ENCODE results near the gene OTUD4. TPM values are rescaled to one million over a fixed set of nuclear protein-coding genes. Genes with fewer than 3 reads are reported as not detected.

OTUD4 gene
- total RNA-seq, 1 donor from 2014 or later = 47.4 TPM

GRCh38 chr4:145179281-145179860 lies 1.0 kb downstream of the OTUD4 start:
- Histone ChIP-seq H3K9ac (ENCODE audit: low read length) (peak overlapping the region; percentile 96), H3K9me3 (ENCODE audit: insufficient read depth, low read depth, low read length) (no peaks in the 10 kb centered on the region), H3K4me2 (ENCODE audit: low read length) (peak overlapping the region; percentile 96), H4K20me1 (ENCODE audit: insufficient read depth, low read length) (peaks cover 35% of the 10 kb centered on the region), H3K27me3 (ENCODE audit: insufficient read depth, low read length) (no peaks in the 10 kb centered on the region), H3K27ac (ENCODE audit: low read depth, low read length) (peak overlapping the region; percentile 94), H3K4me3 (ENCODE audit: insufficient read depth, low read depth, low read length) (peak overlapping the region; percentile 99), H3K4me1 (ENCODE audit: insufficient read depth, low read length) (peaks cover 16% of the 10 kb centered on the region), H3K36me3 (ENCODE audit: insufficient read depth, low read length) (no peaks in the 10 kb centered on the region), H3K79me2 (ENCODE audit: insufficient read depth, low read length) (peaks cover 55% of the 10 kb centered on the region), H2AFZ (ENCODE audit: low read depth, low read length) (peak overlapping the region; percentile 91)
- H3K4me1 Mint-ChIP-seq (ENCODE audit: low read depth, unreplicated experiment) = peaks cover 20% of the 10 kb centered on the region
- FAIRE-seq = no peak
- TF ChIP-seq, protein P1, sequence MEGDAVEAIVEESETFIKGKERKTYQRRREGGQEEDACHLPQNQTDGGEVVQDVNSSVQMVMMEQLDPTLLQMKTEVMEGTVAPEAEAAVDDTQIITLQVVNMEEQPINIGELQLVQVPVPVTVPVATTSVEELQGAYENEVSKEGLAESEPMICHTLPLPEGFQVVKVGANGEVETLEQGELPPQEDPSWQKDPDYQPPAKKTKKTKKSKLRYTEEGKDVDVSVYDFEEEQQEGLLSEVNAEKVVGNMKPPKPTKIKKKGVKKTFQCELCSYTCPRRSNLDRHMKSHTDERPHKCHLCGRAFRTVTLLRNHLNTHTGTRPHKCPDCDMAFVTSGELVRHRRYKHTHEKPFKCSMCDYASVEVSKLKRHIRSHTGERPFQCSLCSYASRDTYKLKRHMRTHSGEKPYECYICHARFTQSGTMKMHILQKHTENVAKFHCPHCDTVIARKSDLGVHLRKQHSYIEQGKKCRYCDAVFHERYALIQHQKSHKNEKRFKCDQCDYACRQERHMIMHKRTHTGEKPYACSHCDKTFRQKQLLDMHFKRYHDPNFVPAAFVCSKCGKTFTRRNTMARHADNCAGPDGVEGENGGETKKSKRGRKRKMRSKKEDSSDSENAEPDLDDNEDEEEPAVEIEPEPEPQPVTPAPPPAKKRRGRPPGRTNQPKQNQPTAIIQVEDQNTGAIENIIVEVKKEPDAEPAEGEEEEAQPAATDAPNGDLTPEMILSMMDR (IDR thresholded peaks at IDR 0.05; ENCODE audit: insufficient read depth, low read depth, low read length) = no peak
- no peak for TF ChIP-seq EZH2 (IDR thresholded peaks at IDR 0.05; ENCODE audit: insufficient read depth, low read length)
- no peaks in the 10 kb centered on the region for H3K9me3 Mint-ChIP-seq (ENCODE audit: unreplicated experiment)
- DNase-seq (ENCODE audit: low read depth) = peak; percentile 42
- H3K36me3 Mint-ChIP-seq (ENCODE audit: low read depth, unreplicated experiment) = no peaks in the 10 kb centered on the region
- peak overlapping the region; percentile 81 for H3K27ac Mint-ChIP-seq (ENCODE audit: unreplicated experiment)
- peak overlapping the region; percentile 97 for H3K4me3 Mint-ChIP-seq (ENCODE audit: unreplicated experiment)
- no peaks in the 10 kb centered on the region for H3K27me3 Mint-ChIP-seq (ENCODE audit: low read depth, unreplicated experiment)

DNA sequence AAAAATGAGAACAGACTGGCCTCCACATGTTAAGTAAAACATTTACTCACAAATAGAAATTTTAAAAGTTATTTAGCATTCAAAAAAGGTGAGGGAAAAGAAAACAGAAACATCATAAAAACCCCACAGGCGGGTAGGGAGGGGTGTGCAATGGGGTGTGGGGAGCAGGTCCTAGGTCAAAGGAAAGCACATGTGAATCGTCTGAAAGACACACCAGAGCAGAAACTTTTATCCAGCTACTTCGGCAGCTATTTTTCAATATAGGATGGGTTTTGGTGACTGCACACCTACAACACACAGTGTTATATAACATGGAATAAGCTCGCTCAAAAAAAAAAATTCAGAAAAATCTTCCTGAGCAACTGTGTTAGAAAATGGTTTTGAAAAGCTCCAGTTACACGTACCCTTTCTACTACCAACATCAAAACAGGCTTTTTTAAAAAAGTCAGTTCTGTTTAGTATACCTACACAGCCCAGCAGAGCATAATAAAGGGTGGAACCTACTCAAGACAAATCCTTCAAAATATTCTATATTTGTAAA lies 1.6 kb downstream of the OTUD4 start:
- FAIRE-seq = no peak
- peaks cover 60% of the 10 kb centered on the region for H3K79me2 ChIP-seq (ENCODE audit: insufficient read depth, low read length)
- Mint-ChIP-seq H3K36me3 (ENCODE audit: low read depth, unreplicated experiment) (no peaks in the 10 kb centered on the region), H3K4me1 (ENCODE audit: low read depth, unreplicated experiment) (peaks cover 20% of the 10 kb centered on the region), H3K27ac (ENCODE audit: unreplicated experiment) (peak overlapping the region; percentile 81), H3K9me3 (ENCODE audit: unreplicated experiment) (no peaks in the 10 kb centered on the region), H3K4me3 (ENCODE audit: unreplicated experiment) (peak overlapping the region; percentile 97), H3K27me3 (ENCODE audit: low read depth, unreplicated experiment) (no peaks in the 10 kb centered on the region)
- peak overlapping the region; percentile 94 for H3K27ac ChIP-seq (ENCODE audit: low read depth, low read length)
- H3K4me2 ChIP-seq (ENCODE audit: low read length) = peak overlapping the region; percentile 96
- no peaks in the 10 kb centered on the region for H3K27me3 ChIP-seq (ENCODE audit: insufficient read depth, low read length)
- no peak overlapping the region for H2AFZ ChIP-seq (ENCODE audit: low read depth, low read length)
- H4K20me1 ChIP-seq (ENCODE audit: insufficient read depth, low read length) = peaks cover 35% of the 10 kb centered on the region
- H3K9me3 ChIP-seq (ENCODE audit: insufficient read depth, low read depth, low read length) = no peaks in the 10 kb centered on the region
- H3K36me3 ChIP-seq (ENCODE audit: insufficient read depth, low read length) = no peaks in the 10 kb centered on the region
- peak overlapping the region; percentile 96 for H3K9ac ChIP-seq (ENCODE audit: low read length)
- peaks cover 16% of the 10 kb centered on the region for H3K4me1 ChIP-seq (ENCODE audit: insufficient read depth, low read length)
- DNase-seq (ENCODE audit: low read depth) = peak; percentile 3
- peak overlapping the region; percentile 99 for H3K4me3 ChIP-seq (ENCODE audit: insufficient read depth, low read depth, low read length)
- TF ChIP-seq, protein P1 (IDR thresholded peaks at IDR 0.05; ENCODE audit: insufficient read depth, low read depth, low read length) = no peak
- TF ChIP-seq EZH2 (IDR thresholded peaks at IDR 0.05; ENCODE audit: insufficient read depth, low read length) = no peak
